NCI-H82 (cell line): ENCODE measurements around the gene ZNF101.

ENCODE experiments used
- DNase-seq: peaks from one replicate; lab custom pipeline; 2025; lab: John Stamatoyannopoulos, UW

The ZNF101 gene

DNA sequence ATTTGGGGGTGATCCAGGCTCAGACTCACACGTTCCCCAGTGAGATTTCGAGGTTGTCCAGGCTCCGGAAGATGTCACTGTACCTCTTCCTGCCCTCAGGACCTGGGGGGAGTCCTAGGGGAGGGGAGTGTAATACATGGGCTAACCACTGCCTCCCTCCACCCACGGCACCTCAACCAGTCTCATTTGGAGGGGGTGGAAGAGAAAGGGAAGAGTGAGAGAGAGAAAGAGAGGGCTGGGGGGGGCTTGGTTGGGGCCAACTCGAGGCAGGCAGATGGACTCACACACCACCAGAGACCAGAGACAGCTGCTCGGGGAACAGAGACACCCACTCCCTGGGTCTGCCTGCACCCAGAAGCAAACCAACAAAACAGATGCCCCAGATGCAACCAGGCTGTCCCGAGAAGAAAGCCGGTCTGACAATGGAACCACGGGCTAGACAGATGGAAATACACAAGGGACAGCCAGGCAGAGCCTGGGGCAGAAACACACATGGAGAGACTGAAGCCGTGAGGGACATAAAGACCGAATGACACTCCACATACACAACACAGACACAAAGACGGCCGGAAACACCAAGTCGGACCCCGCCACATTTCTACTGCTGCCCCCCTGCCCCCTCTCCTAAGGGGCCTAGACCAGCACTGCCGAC is 26.0 kb upstream of the ZNF101 start:
- peak; percentile 65 for DNase-seq

DNA sequence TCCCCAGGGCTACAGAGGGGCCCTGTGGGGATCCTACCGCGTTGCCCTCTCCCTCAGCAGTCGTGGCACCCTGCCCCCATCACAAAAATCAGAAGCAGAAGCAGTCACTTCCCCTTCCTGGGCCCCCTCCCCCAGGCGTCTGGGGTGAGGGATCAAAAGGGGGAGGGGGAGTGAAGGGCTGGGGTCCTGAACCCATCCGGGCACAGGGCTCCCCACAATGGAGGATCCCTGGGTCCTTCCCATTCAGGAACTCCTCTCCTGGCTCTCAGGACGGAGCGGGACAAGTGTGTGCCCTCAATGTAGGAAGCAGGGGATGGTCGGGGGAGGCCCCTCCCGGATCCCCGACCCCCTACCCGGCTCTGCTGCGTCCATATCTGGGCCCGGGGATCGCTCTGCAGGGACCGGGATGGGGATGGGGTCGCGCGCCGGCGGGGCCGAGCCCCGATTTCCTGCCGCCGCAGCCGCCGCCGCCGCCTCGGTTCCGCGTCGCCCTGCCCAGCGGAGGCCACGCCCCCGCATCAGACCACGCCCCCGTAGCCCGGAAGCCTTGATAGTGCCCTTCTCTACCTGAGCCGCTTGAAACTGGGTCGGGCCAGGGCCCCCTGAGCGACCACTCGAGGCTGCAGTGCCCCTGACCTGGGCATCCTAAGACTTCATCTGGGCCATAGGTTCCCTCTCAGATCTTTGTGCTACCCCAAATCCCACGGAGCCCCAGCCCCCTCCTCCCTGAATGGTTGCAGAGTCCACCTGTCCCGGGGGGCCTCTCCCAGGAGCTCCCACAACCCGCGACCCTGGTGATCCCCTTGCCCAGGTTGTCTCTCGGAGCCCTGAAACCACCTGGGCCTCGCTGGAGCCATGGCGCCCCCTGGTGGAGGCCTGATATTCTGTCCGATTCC is 25.2 kb upstream of the ZNF101 start, which contains the start of gene GMIP:
Gene GMIP, minus strand, starts transcription at position 500 of the 896 bp plus-strand sequence. Its CDS starts 128 bp downstream, at position 372.
- peak; percentile 85 for DNase-seq

DNA sequence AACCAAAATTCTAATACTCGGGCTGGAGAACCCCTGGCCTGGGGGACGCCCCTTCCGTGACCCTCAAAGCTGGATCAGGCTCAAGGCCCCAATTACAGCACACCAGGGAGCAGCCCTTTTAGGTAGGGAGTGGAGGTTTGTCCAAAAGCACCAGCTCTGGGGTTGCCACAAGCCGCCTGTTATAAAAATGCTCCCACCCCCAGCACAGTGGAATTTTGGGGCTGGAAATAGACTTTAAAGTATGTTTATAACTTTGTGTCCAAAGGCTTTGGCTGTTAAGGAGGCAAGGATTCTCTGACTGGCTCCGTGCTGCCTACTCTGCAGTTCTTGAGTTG is 24.6 kb upstream of the ZNF101 start:
- DNase-seq: no peak

DNA sequence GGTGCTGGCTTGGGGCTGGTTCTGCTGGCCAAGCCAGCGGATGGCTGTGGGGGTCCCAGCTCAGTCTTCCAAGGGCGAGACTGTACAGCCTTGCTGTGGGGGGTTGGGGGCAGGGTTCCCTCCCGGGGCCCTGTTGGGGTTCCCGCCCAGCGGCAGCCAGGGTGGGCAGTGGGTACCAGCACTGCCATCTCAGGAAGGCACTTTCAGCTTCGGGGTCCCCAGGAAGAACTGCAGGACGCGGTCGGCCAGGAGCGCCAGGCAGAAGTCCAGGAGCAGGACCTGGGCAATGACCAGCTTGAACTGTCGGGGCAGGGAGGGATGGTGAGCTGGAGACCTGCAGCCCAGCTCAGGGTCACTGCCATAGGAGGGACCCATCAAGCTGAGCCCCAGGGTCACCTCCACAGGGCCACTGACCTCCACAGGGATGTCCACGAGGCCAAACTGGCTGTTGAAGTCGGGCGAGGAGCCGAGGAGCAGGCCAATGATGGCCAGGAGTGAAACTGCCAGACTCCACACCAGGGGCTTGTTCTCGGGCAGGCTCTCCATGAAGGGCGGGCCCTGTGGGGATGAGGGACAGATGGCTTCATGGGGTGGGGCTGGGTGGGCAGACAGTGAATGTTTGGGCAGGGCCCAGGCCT is 23.3 kb upstream of the ZNF101 start:
- DNase-seq: no peak

DNA sequence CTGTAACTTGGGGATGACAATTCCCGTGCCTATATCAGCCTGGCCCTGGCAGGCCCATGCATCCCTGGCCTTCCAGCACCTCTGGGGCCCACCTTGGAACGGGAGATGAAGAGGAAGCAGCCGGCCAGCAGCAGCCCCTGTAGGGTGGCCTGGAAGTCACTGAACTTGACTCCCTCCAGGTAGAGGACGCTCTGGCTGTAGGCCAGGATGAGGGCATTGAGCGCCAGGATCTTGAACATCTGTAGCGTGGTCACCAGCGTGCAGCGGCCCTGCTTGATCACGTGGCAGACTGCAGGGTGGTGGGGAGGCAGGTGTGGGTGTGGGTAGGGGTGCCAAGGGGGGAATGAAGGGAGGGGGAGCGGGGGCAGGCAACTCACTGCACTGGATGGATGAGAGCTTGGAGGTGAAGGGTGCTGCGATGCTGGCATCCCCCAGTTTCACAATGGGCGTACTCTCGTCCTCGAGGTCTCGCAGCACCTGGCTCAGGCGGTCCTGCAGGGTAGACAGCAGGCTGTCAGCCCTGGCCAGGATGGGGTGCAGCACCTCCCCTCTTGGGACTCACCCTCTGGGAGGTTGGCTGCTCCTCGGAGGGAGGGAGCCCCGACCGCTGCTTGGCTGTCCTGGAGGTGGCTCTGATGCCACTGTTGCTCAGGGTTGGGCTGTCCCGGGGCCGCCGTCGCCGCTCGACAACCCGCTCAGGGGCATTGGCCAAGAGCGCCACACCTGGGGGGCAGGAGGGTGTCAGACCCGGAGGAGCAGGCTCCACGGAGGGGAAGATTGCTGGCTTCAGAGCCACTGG is 21.4 kb upstream of the ZNF101 start:
- DNase-seq: no peak

DNA sequence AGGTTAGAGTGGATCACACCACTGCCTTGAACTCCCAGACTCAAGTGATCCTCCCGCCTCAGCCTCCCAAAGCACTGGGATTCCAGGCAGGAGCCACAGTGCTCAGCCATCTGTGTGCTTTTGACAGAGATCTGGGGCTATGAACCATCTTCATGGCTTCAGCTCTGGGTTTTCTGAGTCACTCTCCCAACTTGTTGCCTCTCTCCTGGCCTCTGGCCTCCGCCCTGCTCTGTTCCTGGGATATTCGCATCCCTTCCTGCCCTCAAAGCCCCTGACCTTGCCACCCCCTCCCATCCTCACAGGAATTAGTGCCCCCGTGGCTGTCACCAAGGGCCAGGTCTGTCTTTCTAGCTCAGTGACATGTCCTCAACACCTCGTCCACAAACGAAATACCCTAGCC is 19.5 kb upstream of the ZNF101 start:
- no peak for DNase-seq

DNA sequence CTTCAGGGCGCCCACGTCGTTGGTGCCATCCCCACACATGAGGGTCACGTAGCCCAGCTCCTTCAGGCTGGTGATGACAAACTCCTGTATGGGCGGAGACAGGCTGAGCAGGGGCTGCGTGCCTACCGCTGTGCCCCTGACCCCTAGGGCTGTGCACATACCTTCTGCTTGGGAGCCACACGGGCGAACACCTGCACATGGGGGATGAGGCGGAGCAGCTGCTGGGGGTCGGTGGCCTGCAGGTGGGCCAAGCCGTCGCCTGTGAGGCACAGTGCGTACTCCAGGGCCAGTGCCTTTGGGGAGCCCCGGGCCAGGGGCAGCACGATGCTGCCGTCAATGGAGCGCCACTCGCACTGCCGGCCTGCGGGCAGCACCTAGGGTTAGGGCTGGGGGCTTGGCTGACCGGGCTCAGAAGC is 19.1 kb upstream of the ZNF101 start:
- DNase-seq: no peak

DNA sequence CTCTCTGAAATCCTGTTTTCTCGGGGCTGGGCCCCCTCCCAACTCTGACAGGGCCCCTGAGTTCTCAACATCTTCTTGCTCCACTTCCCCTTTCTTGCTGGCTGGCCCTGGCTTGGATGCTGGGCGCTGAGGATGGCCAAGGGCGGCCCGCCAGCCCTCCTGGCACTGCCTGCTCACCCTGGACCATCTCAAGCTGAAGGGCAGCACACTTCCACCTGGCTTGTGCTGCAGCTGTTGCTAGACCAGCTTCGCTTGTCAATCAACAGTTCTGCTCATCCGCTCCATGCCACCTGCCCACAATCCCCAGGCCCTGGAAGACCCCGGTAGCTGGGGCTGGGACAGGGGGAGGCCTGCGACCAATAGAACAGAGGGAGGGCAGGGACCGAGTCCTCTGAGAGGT is 18.3 kb upstream of the ZNF101 start:
- no peak for DNase-seq

DNA sequence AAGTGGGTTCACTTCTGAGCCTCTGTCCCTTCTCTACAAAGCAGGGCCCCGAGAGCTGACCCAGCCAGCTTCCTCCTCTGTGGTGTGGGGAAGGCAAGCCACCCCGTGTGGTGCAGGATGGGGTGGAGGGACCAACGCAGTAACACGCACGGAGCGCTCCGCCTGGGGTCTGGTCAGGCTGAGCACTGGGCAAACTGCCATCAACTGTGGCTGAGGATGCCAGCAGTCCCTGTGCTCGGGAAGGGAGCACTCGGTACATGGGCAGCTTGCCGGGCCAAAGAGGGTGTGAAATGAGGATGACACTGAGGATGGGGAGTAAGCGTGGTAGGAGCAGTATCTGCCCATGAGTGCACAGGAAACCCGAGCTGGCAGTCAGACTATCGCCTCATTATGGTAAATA is 17.6 kb upstream of the ZNF101 start:
- DNase-seq: no peak

DNA sequence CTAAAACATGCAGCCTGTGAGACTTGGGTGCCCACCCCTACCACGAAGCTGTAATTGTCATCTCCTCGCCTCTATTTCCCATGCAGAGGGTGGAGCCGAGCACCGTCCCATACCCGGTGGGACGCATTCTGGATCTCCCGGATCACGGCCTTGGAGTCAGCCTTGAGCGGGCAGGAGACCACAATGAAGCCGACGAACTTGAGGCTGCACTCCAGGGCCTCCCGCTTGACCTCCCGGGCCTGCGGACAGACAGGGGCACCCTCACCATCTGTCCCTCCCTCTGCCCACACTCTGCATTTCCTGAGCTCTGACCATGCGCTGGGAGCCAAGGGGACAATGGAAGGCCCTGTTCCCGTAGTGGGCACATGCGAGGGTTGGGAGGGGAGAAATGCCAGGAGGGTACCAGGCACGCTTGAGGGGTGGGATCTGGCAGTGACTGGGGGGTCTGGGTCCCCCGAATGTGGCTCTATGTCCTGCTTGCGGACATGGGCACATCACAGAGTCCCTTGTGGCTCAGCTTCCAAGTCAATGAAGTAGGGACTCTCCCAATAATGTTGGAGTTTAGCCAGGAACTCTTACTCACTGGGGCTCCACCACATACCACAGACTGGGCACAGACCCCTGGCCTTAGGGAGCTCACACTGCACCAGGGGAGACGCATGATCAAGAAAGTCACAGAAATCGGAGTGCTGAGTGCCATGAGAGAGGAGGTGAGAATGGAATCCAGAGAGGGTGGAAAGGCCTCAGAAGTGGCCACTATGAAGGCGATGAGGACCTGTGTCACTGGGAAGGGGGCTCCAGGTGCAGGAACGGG is 15.9 kb upstream of the ZNF101 start:
- no peak for DNase-seq

DNA sequence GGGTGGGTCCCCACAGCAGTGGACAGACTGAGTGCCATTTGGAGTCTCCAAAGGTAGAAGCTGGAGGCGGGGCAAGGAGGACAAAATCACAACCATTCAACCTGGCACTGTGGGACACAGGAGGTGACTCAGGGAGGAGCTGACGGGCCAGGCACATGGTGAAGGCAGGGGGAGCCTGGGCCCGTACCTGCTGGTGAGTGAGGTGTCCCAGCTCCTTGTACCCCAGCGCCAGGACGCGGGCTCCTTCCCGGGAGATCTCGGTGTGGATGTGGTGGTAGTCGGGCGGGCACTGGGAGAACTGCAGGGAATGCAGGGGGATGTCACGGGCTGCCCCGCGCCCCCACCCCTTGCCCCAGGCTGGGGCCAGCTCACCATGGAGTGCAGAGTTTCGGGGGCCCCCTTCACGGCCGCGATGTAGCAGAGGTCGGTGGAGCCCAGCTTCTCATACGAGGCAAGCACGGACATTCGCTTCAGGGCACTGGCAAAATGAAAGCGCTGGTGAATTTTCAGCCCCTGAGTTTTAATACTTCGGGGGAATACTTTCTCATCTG is 15.0 kb upstream of the ZNF101 start:
- DNase-seq: no peak

DNA sequence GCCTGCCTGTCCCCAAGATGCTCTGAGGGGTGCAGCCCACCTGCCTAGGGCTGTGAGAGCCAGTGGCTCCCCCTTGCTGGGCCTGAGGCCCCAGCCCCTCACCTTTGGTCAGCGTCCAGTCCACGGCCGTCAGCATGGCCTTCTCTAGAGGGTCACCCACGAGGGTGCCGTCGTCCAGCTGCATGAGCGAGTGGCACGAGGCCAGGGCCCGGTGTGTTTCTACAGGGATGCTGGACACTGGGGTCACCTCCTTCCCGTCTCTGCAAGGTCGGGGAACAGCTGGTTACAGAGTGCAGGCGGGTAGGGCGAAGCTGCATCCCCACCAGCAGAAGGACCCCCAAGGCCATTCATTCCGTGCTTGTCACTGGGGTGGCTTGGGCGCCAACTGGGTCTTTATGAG is 14.2 kb upstream of the ZNF101 start:
- no peak for DNase-seq

DNA sequence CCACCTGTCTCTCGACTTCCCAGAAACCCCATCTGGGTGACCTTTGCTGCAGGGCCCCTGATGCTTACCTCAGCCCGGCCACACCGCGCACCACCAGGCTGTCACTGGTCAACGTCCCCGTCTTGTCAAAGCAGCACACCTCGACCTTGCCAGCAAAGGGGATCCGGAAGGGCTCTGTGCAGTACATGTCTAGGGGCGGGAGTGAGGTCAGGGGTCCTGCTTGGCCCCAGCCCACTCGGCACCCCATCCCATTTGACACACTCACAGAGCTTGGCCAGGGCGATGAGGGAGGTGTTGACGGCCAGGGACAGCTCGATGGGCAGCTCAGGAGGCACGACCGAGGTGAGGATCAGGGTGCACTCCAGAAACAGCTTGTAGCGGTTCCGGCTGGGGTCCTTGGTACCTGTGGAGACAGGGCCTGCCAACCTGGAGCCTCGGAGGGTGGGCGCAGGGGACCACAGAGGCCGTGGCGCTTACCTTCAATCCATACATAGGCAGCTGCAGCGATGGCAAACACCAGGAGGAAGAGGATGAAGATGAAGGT is 13.5 kb upstream of the ZNF101 start:
- DNase-seq: no peak

DNA sequence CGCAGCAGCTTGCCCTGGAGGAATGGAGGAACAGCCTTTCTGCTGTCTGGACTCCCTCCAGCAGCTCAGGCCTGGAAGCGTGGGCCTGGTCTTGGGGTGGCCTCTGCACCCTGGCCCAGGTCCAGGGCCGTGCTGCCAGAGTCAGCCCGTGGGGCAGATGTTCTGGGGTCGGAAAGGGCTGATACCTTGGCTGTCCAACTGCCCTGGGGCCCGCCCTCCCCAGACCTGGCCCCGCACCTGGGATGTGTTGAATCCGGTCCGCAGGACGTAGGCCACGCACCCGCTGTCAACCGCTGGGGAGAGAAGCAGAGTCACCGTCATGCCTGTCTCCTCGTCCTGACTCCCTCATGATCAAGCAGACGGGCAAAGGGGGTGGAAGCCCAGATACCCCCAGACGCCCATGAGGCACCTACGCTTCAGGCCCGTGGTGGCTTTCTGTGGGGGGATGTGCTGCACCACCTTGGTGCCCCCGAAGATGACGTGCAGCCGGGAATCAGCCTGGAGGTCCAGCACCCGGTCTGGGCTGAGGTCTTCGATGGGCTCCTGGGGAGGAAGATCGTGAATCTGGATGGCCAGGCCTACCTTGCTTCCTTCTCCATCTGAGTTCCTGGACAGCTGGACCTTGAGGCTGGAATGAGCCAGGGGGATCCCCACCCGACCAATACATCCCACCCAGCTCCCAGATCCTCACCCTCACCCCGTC is 12.8 kb upstream of the ZNF101 start:
- no peak for DNase-seq

DNA sequence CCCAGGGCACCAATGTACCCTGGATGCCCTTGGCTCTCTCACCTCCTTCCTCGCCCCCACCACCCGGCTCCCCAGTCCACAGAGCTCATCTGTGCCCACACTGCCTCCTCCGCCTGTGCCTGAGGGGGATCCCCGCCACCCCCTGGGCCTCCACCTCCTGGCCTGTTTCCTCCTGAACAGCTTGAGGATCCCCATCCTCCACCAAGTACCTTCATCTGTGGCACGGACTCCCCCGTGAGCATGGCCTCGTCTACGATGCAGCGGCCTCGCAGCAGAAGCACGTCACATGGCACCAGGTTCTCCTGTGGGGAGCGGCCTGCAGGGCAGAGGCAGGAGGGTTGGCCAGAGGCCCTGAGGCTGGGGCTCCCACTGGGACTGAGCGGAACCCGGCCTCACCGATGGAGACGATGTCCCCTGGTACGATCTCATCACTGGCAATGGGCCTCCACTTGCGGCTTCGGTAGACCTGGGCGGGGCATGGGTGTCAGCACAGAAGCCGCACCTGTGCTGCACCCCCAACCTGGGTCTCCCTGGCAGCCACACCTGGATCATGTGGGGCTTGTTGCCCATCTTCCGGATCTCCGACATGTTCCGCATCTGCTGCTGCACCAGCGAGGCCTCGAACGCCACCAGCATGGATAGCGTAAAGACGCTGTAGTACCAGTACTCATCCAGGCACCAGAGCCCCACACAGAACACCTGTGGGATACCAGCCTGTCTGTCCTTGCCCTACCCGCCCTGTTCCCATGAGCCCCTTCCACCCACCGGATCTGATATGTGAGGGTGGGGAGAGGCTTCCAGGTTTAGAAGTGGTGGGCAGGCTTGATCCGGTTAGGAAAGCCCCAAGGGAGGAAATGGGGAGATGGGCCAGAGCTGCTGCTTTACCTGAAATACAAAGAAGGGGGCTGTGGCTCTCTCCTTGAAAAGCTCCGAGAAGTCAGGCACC is 11.9 kb upstream of the ZNF101 start:
- DNase-seq: peak; percentile 86

DNA sequence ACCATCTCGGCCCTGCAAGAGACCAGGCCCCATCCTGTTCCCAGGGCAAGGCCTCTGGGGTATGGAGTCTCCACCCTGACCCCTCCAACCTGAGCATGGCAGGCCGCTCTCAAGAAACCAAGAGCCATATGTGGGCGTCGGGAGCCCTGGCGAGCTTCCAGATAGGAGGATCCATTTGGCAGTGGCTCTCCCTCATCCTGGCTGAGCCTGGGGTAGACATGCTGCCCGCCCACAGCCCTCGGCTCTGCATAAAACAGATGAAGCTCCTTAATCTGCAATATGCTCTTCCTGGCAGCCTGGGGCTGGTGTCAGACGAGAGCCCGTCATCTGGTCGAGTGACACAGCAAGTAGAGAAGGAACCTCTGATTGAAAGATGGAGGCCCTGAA is 11.2 kb upstream of the ZNF101 start:
- DNase-seq: peak; percentile 97

DNA sequence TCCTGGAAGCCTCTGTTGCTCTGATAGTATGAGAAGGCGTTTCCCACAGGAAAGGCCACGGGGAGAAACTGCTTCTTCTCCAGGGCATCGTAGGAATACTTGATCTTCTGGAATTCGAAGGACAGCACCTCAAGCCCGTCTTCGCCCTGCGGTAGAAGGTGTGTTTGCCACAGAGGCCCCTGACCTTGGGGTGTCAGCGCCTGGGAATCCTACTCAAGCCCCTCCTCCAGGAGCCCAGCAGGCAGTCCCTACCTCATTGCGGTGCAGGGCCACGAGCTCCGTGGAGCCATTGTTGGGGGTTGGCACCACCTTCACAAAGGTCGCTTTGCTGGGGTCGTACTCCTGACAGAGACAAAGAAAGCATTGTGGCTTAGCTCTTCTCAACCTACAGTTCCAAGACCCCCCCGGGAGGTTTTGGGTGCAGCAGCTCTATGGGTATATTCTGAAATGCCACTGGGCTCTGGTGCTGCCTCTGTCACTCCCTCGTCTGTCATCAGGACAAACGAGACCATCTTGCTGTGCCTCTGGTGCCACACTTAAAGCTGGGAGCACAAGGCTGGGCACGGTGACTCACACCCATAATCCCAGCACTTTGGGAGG is 8.9 kb upstream of the ZNF101 start:
- no peak for DNase-seq

DNA sequence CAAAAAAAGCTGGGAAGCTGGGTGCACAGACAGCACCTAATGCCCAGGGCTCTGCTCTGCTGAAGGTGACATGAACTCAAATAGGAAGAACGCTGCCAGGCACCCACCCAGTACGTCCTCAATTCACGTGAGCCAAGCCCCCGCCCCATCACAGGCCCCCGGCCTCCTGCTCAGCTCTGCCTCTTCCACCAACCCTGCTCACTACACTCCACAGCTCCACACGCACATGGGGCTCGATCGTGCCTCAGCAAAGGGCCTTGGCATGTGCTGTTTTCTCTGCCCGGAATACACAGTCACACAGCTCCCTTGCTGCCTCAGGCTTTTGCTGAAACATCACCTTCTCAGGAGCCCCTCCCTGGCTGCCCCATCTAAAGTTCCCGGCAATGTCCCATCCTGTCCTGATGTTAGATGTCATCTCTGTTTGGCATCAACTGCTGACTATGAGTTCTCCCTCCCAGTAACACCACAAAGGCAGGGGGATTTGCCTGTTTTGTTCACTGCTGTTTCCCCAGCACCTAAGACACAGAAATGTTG is 7.4 kb upstream of the ZNF101 start:
- DNase-seq: no peak
